ENCODE results near the gene CYP19A1.
"Not testable (repeated sequence)": the region's sequence is repeated elsewhere in the genome, so short reads cannot be mapped to it uniquely, and the experiment has no call there.

The CYP19A1 gene

DNA sequence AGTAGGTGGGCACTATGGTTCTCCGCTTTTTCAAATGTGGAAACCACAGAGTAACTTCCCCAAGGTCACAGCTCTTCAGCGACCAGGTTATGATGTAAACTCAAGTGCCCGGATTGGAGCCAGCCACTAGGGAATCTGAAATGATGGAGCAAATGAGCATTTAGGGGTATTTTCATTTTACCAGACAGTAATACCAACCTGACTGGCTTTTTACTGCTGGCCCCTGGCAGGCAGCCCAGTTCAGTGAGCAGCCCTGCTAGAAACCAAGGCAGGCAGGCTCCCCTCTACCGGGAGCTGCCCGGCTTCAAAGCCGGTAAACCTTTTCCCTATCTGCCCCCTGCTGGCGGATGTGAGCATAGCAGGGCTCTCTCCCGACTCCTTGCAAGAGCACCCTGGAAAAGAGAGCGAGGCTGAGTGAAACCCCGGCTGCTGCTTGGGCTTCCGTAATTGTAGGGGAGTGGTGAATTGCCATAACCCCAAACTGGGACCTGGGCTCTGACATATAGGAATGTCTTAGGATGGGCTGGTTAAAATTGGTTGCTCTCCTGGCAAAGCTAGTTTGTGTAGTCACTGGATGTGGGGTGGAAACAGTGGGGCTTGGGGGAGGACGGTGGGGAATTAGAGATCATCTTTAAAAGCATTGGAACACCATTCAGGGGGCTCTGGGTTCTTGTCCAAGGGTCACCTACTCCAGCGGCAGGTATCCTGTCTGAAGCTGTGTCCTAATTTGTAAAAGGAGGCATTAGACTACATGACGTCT lies 145.7 kb downstream of the CYP19A1 start:
- Mint-ChIP-seq H3K4me1 (ENCODE audit: low read depth) (no peaks in the 10 kb centered on the region), H3K27me3 (peaks cover 17% of the 10 kb centered on the region), H3K27ac (no peak overlapping the region), H3K36me3 (no peaks in the 10 kb centered on the region), H3K9me3 (ENCODE audit: low read depth) (no peaks in the 10 kb centered on the region), H3K4me3 (no peak overlapping the region)

GRCh38 chr15:51191766-51192165 lies 146.6 kb downstream of the CYP19A1 start:
- no peaks in the 10 kb centered on the region for H3K4me1 Mint-ChIP-seq (ENCODE audit: low read depth)
- H3K4me3 Mint-ChIP-seq, result no peak overlapping the region
- no peaks in the 10 kb centered on the region for H3K36me3 Mint-ChIP-seq
- no peak overlapping the region for H3K27ac Mint-ChIP-seq
- peaks cover 16% of the 10 kb centered on the region for H3K27me3 Mint-ChIP-seq
- H3K9me3 Mint-ChIP-seq (ENCODE audit: low read depth), result no peaks in the 10 kb centered on the region

GRCh38 chr15:51191072-51191670 lies 147.2 kb downstream of the CYP19A1 start:
- no peaks in the 10 kb centered on the region for H3K4me1 Mint-ChIP-seq (ENCODE audit: low read depth)
- H3K36me3 Mint-ChIP-seq, result no peaks in the 10 kb centered on the region
- H3K27ac Mint-ChIP-seq, result no peak overlapping the region
- H3K4me3 Mint-ChIP-seq, result no peak overlapping the region
- H3K27me3 Mint-ChIP-seq, result peaks cover 15% of the 10 kb centered on the region
- H3K9me3 Mint-ChIP-seq (ENCODE audit: low read depth), result no peaks in the 10 kb centered on the region

DNA sequence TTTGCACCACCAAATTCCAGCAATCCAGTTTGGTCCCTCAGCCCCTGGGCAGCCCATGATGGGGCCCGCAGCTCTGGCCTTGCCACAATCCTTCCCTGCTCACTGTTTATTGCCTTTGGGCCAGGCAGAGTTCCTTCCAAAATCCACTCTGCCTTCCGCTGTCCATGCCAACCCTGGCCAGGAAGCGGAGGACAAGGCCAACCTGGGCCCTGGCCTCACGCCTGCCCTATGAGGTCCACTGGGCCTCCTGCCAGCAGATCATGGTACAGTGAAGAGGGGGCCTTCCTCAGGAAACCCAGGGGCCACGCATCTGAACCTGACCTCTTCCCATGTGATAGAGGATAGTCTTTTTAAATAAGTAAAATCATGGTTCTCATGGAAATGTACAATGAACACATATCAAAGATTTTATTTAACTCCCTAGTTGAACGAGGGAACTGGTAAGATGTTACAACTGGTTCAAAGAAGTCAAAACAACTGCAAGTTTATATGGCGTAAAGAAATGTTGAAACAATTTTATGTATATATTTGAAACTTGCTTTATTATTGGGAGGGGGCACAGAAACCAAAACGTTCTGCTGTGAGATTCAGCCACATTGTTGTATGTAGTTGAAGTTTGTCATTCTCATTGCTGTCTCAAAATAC lies 147.8 kb downstream of the CYP19A1 start:
- Mint-ChIP-seq H3K36me3 (no peaks in the 10 kb centered on the region), H3K9me3 (ENCODE audit: low read depth) (no peaks in the 10 kb centered on the region), H3K4me3 (no peak overlapping the region), H3K27ac (no peak overlapping the region), H3K4me1 (ENCODE audit: low read depth) (no peaks in the 10 kb centered on the region), H3K27me3 (peaks cover 15% of the 10 kb centered on the region)

DNA sequence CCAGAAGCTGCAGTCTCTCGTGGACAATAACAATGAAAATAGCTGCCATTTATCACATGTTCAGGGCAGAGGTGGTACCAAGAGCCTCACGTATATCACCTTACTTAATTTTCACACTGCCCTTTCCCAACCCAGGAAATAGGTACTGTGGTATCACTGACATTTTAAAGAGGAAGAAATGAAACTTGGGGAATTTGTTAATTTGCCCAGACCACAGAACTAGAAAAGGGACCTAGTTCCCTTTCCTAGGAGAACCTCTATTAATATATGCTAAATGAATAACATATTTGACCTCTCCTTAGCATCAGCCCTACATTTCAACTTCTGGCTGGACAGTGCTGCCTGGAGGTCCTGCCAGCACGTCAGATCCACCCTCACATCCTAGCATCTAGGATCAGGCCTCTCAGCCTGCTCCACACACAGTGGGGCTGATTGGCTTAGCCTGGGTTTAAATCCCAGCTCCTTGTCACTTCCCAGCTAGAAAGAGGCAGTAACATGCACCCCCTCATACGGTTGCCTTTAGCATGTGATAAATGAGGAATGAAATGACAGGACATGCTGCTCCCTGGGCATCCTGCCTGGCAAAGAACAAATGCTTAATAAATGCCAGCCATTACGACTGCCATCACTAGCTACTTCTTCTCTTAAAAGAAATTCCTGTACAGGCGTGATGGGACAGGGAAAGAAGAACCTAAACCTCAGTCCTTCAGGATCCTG lies 148.6 kb downstream of the CYP19A1 start:
- Mint-ChIP-seq H3K27ac (no peak overlapping the region), H3K4me3 (no peak overlapping the region)

GRCh38 chr15:51188791-51189190 lies 149.6 kb downstream of the CYP19A1 start:
- H3K9me3 Mint-ChIP-seq (ENCODE audit: low read depth); H3K27ac Mint-ChIP-seq; H3K4me3 Mint-ChIP-seq; H3K4me1 Mint-ChIP-seq (ENCODE audit: low read depth); H3K36me3 Mint-ChIP-seq: not testable (repeated sequence)
- peaks cover 12% of the 10 kb centered on the region for H3K27me3 Mint-ChIP-seq

More for the DNA sequence above, 148.6 kb downstream of the CYP19A1 start:
- no peaks in the 10 kb centered on the region for H3K9me3 Mint-ChIP-seq (ENCODE audit: low read depth)
- peaks cover 15% of the 10 kb centered on the region for H3K27me3 Mint-ChIP-seq
- no peaks in the 10 kb centered on the region for H3K4me1 Mint-ChIP-seq (ENCODE audit: low read depth)
- no peaks in the 10 kb centered on the region for H3K36me3 Mint-ChIP-seq

GRCh38 chr15:51186891-51187290 lies 151.5 kb downstream of the CYP19A1 start:
- Mint-ChIP-seq H3K27me3 (peaks cover 4% of the 10 kb centered on the region), H3K4me1 (ENCODE audit: low read depth) (no peaks in the 10 kb centered on the region), H3K27ac (no peak overlapping the region), H3K4me3 (no peak overlapping the region), H3K36me3 (no peaks in the 10 kb centered on the region), H3K9me3 (ENCODE audit: low read depth) (no peaks in the 10 kb centered on the region)

GRCh38 chr15:51186181-51186705 lies 152.2 kb downstream of the CYP19A1 start:
- Mint-ChIP-seq H3K27me3 (peaks cover 1% of the 10 kb centered on the region), H3K4me3 (no peak overlapping the region), H3K9me3 (ENCODE audit: low read depth) (no peaks in the 10 kb centered on the region), H3K27ac (no peak overlapping the region), H3K4me1 (ENCODE audit: low read depth) (no peaks in the 10 kb centered on the region), H3K36me3 (no peaks in the 10 kb centered on the region)

GRCh38 chr15:51185213-51186159 lies 152.9 kb downstream of the CYP19A1 start:
- Mint-ChIP-seq H3K27ac (no peak overlapping the region), H3K36me3 (no peaks in the 10 kb centered on the region), H3K9me3 (ENCODE audit: low read depth) (no peaks in the 10 kb centered on the region), H3K4me1 (ENCODE audit: low read depth) (no peaks in the 10 kb centered on the region), H3K27me3 (peaks cover 1% of the 10 kb centered on the region), H3K4me3 (no peak overlapping the region)

DNA sequence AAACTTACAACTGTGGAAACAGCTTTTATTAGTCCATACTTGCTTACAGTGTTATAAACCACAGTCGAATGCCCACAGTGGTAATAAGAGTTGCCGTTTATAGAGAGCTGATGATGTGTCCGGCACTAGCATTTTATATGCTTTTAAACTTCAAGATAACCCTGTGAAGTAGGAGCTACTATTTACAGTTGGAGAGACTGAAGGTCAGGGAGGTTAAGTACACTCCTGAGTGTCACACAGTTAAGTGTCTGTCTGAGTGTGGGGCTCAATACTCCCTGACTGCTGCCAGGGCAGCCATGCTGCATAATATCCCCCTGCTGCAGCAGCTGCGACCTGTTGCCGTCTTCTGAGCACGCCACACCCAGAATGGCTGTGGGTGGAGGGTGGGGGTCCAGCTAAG lies 153.8 kb downstream of the CYP19A1 start:
- H3K36me3 Mint-ChIP-seq, result no peaks in the 10 kb centered on the region
- H3K27me3 Mint-ChIP-seq, result peaks cover 4% of the 10 kb centered on the region
- no peaks in the 10 kb centered on the region for H3K4me1 Mint-ChIP-seq (ENCODE audit: low read depth)
- no peaks in the 10 kb centered on the region for H3K9me3 Mint-ChIP-seq (ENCODE audit: low read depth)
- H3K27ac Mint-ChIP-seq, result no peak overlapping the region
- H3K4me3 Mint-ChIP-seq, result no peak overlapping the region

GRCh38 chr15:51183076-51183475 lies 155.3 kb downstream of the CYP19A1 start:
- no peak overlapping the region for H3K4me3 Mint-ChIP-seq
- no peak overlapping the region for H3K27ac Mint-ChIP-seq
- no peaks in the 10 kb centered on the region for H3K4me1 Mint-ChIP-seq (ENCODE audit: low read depth)
- H3K36me3 Mint-ChIP-seq, result no peaks in the 10 kb centered on the region
- no peaks in the 10 kb centered on the region for H3K9me3 Mint-ChIP-seq (ENCODE audit: low read depth)
- peaks cover 4% of the 10 kb centered on the region for H3K27me3 Mint-ChIP-seq

DNA sequence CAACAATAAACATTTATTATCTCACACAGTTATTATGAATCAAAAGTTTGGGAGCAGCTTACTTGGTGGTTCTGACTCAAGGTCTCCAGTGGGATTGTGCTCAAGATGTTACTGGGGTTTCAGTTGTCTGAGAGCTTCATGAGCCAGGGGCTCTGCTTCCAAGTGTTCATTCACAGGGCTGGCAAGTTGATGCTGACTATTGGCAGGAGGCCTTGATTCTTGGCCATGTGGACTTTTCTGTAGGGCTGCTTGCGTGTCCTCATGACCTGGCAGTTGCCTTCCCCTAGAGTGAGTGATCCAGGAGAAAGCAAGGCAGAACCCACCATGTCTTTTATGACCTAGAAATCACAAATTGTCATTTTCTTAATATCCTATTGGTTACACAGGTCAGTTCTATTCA lies 156.5 kb downstream of the CYP19A1 start:
- no peaks in the 10 kb centered on the region for H3K36me3 Mint-ChIP-seq
- H3K27ac Mint-ChIP-seq, result no peak overlapping the region
- no peak overlapping the region for H3K4me3 Mint-ChIP-seq
- no peaks in the 10 kb centered on the region for H3K4me1 Mint-ChIP-seq (ENCODE audit: low read depth)
- H3K27me3 Mint-ChIP-seq, result peaks cover 4% of the 10 kb centered on the region
- H3K9me3 Mint-ChIP-seq (ENCODE audit: low read depth), result no peaks in the 10 kb centered on the region

DNA sequence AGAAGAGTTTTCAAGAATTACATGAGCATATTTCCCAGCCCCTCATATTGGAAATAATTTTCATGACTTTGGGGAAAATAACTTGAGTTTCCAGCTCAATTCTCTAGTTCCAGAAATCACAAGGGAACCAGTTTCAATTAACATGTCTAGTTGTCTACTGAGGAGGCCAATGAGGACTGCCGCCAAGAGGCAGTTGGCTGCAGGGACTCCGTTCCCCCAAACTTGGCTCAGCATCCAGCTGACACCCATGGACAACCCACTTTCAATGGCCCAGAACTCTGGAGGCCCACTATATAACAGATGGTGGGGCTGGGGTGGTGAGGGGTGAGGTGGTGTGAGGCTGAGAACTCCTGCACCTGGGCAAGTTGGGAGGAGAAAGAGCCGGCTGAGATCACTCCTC lies 157.2 kb downstream of the CYP19A1 start:
- H3K4me3 Mint-ChIP-seq, result no peak overlapping the region
- no peak overlapping the region for H3K27ac Mint-ChIP-seq
- no peaks in the 10 kb centered on the region for H3K36me3 Mint-ChIP-seq
- H3K4me1 Mint-ChIP-seq (ENCODE audit: low read depth), result no peaks in the 10 kb centered on the region
- H3K9me3 Mint-ChIP-seq (ENCODE audit: low read depth), result no peaks in the 10 kb centered on the region
- peaks cover 2% of the 10 kb centered on the region for H3K27me3 Mint-ChIP-seq

- Mint-ChIP-seq H3K27me3 (peaks cover 2% of the 10 kb centered on the region), H3K27ac (no peak overlapping the region), H3K4me1 (ENCODE audit: low read depth) (no peaks in the 10 kb centered on the region), H3K9me3 (ENCODE audit: low read depth) (no peaks in the 10 kb centered on the region), H3K4me3 (no peak overlapping the region), H3K36me3 (no peaks in the 10 kb centered on the region)
These were observed 157.9 kb downstream of the CYP19A1 start for GRCh38 chr15:51180534-51180933.

All from activated naive CD8-positive, alpha-beta T cell (primary cell).